Type B pancreatic cell (in vitro differentiated cells): ENCODE results near the gene CREB5. TPM values are rescaled to one million over a fixed set of nuclear protein-coding genes. Genes with fewer than 3 reads are reported as not detected.

ENCODE experiments used
- DNase-seq: peaks from one replicate; pipeline ENCODE4 v3.0.0; 2021; ENCODE audit warnings: mixed read lengths; ENCODE audit not compliant: unreplicated experiment; ENCODE audit errors: extremely low spot score
- H3K27ac Mint-ChIP-seq: 2 replicates; pipeline ENCODE4 v1.8.0; 2021; ENCODE audit warnings: mild to moderate bottlenecking, mixed read lengths
- H3K27me3 Mint-ChIP-seq: 2 replicates; pipeline ENCODE4 v1.8.0; 2021; ENCODE audit warnings: mixed read lengths
- H3K36me3 Mint-ChIP-seq: 2 replicates; pipeline ENCODE4 v1.8.0; 2021; ENCODE audit warnings: mixed read lengths
- H3K4me1 Mint-ChIP-seq: one replicate; pipeline ENCODE4 v1.8.0; 2021; ENCODE audit warnings: mixed read lengths; ENCODE audit not compliant: unreplicated experiment
- H3K4me3 Mint-ChIP-seq: 2 replicates; pipeline ENCODE4 v1.8.0; 2021; ENCODE audit warnings: mild to moderate bottlenecking, mixed read lengths
- H3K9me3 Mint-ChIP-seq: 2 replicates; pipeline ENCODE4 v1.8.0; 2021; ENCODE audit warnings: mixed read lengths
- CTCF ChIP-seq: fragments of 200-600 bp; sonication (generic); conservative IDR thresholded peaks from 2 replicates; pipeline ENCODE4 v1.5.0; 2021; ENCODE audit warnings: antibody characterized with exemption, mild to moderate bottlenecking
- total RNA-seq: library from RNA; stranded (reverse); gene quantifications from 2 replicates; pipeline ENCODE4 v1.2.1, GENCODE V29; 2021; ENCODE audit warnings: low replicate concordance

CREB5 gene
- total RNA-seq, 1 donor from 2014 or later: 31.0 TPM

GRCh38 chr7:28459306-28459705 is 47.0 kb downstream of the CREB5 start:
- H3K4me3 Mint-ChIP-seq: no peak overlapping the region
- H3K4me1 Mint-ChIP-seq: peaks cover 16% of the 10 kb centered on the region
- no peak for DNase-seq
- no peaks in the 10 kb centered on the region for H3K9me3 Mint-ChIP-seq
- H3K36me3 Mint-ChIP-seq: no peaks in the 10 kb centered on the region
- no peak for TF ChIP-seq CTCF
- no peak overlapping the region for H3K27ac Mint-ChIP-seq
- H3K27me3 Mint-ChIP-seq: peaks cover 12% of the 10 kb centered on the region

DNA sequence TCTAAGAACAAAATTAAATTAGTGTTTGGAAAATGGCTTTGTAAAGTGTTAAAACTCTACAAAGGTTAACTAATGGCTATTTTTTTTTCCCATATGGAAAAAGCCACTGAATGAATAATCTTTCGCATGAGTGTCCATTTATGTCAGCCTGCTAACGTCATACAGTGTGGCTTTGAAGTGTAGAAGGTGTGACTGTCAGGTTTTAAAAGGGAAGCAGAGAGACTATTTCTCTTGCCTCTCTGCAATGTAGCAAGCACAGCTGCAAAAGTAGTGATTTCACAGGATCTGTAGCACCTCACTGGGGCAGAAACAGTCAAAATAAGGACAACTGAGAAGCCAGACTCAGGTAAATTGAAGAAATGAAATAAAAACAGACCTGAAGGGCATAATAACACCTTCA is 53.4 kb downstream of the CREB5 start:
- Mint-ChIP-seq H3K36me3 (no peaks in the 10 kb centered on the region), H3K27me3 (peaks cover 16% of the 10 kb centered on the region), H3K9me3 (no peaks in the 10 kb centered on the region), H3K4me1 (no peaks in the 10 kb centered on the region), H3K4me3 (no peak overlapping the region), H3K27ac (no peak overlapping the region)
- TF ChIP-seq CTCF: no peak
- no peak for DNase-seq

DNA sequence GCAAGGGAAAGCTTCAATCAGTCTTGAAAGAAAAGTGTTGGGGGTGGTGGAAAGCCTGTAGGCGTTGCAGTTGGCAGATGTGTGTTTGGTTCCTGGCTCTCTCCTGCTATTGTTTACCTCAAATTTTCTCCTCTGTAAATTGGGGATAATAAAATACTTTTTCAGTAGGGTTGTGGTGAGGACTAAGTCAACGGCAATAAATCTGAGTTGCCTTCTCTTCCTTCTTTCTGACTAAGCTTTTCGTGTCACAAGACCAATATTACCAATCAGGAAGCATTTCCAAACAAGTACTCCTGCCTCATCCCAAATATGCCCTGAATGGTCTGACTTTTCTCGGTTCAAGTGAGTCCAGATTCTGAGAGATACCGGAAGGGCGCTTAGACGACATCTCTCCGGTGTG is 54.0 kb downstream of the CREB5 start:
- no peaks in the 10 kb centered on the region for H3K9me3 Mint-ChIP-seq
- H3K4me1 Mint-ChIP-seq: no peaks in the 10 kb centered on the region
- DNase-seq: no peak
- H3K27me3 Mint-ChIP-seq: peaks cover 16% of the 10 kb centered on the region
- no peaks in the 10 kb centered on the region for H3K36me3 Mint-ChIP-seq
- TF ChIP-seq CTCF: no peak
- H3K27ac Mint-ChIP-seq: no peak overlapping the region
- no peak overlapping the region for H3K4me3 Mint-ChIP-seq

DNA sequence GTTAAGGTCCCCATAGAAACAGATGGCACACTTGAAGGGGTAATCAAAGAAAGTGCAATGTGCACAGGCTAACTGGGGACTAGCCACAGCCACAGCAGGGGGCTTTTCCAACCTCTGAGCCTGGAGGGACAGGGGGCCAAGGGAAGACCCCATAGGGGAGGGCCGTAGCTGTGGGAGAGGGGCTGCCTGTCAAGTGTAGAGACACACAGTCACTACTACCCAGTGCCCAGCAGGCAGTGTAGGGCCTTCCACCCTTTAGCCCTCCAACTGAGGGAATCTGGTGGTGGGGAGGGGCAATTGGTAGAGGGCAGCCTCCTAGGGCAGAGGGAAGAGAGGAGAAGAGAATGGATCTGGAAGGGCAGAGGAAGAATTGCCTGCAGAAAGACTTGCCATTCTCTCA is 54.6 kb downstream of the CREB5 start:
- H3K27me3 Mint-ChIP-seq: peaks cover 15% of the 10 kb centered on the region
- H3K4me1 Mint-ChIP-seq: no peaks in the 10 kb centered on the region
- no peak overlapping the region for H3K27ac Mint-ChIP-seq
- H3K9me3 Mint-ChIP-seq: no peaks in the 10 kb centered on the region
- H3K36me3 Mint-ChIP-seq: no peaks in the 10 kb centered on the region
- DNase-seq: no peak
- H3K4me3 Mint-ChIP-seq: no peak overlapping the region
- no peak for TF ChIP-seq CTCF

DNA sequence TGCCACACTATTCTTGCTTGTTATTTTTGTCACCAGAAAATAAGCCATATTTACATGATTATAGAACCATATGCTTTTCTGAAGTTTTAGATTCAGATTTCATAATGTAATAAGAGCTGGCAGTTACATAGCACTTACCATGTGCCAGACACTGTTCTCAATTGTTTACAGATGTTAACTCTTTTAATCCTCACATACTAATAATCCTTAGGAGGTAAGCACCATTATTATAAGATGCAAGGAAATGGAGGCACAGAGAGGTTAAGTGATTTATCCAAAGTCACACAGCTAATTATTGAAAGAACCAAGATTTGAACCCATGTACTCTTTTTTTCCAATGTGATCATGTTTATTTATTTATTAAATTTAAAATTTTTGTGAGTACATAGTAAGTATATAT is 57.2 kb downstream of the CREB5 start:
- H3K4me1 Mint-ChIP-seq: peaks cover 9% of the 10 kb centered on the region

More for the DNA sequence above, 57.2 kb downstream of the CREB5 start:
- Mint-ChIP-seq H3K36me3 (no peaks in the 10 kb centered on the region), H3K27ac (no peak overlapping the region), H3K9me3 (no peaks in the 10 kb centered on the region), H3K27me3 (peaks cover 16% of the 10 kb centered on the region), H3K4me3 (no peak overlapping the region)
- no peak for DNase-seq
- TF ChIP-seq CTCF: no peak
